CD4-positive, alpha-beta T cell treated with Interleukin-6 for 4 hours (primary cell): Measurements from ENCODE around the gene FOLR2.
"Not testable (repeated sequence)": the region's sequence is repeated elsewhere in the genome, so short reads cannot be mapped to it uniquely, and the experiment has no call there.

Experiments
- DNase-seq: peaks from one replicate; pipeline ENCODE4 v3.0.0-alpha.2; 2020; ENCODE audit warnings: mixed read lengths

Gene FOLR2

GRCh38 chr11:72216638-72217037 is at the start of gene FOLR2:
FOLR2 (plus strand) TSS chr11:72216794; CDS start chr11:72218585, 1,791 bp downstream.
- DNase-seq = no peak

GRCh38 chr11:72169046-72169555 is 47.5 kb upstream of the FOLR2 start:
- not testable (repeated sequence) for DNase-seq

GRCh38 chr11:72169754-72170153 is 46.8 kb upstream of the FOLR2 start:
- not testable (repeated sequence) for DNase-seq

GRCh38 chr11:72172043-72172442 is 44.6 kb upstream of the FOLR2 start:
- DNase-seq = not testable (repeated sequence)

- no peak for DNase-seq
These were observed 43.3 kb upstream of the FOLR2 start for GRCh38 chr11:72173291-72173690.

- no peak for DNase-seq
These were observed 42.1 kb upstream of the FOLR2 start for GRCh38 chr11:72174302-72175070.

- DNase-seq = no peak
These were observed 38.9 kb upstream of the FOLR2 start for GRCh38 chr11:72177656-72178055.

- DNase-seq = no peak
These were observed 37.4 kb upstream of the FOLR2 start for GRCh38 chr11:72179049-72179803.

GRCh38 chr11:72179804-72180396 is 36.7 kb upstream of the FOLR2 start:
- DNase-seq = no peak

GRCh38 chr11:72180892-72181552 is 35.6 kb upstream of the FOLR2 start:
- not testable (repeated sequence) for DNase-seq

GRCh38 chr11:72181553-72181958 is 35.0 kb upstream of the FOLR2 start:
- not testable (repeated sequence) for DNase-seq

GRCh38 chr11:72188267-72188666 is 28.3 kb upstream of the FOLR2 start:
- DNase-seq = no peak

GRCh38 chr11:72189455-72190250 is 26.9 kb upstream of the FOLR2 start:
- DNase-seq = no peak

GRCh38 chr11:72190631-72191071 is 25.9 kb upstream of the FOLR2 start:
- DNase-seq = no peak

GRCh38 chr11:72191961-72192381 is 24.6 kb upstream of the FOLR2 start, which contains the start of gene FOLR1:
FOLR1 (plus strand) TSS chr11:72192140; CDS start chr11:72192174, 34 bp downstream.
- DNase-seq = no peak

GRCh38 chr11:72195518-72196270 is 20.9 kb upstream of the FOLR2 start:
- DNase-seq = no peak

GRCh38 chr11:72201445-72201844 is 15.1 kb upstream of the FOLR2 start:
- DNase-seq = not testable (repeated sequence)

- DNase-seq = no peak
These were observed 14.0 kb upstream of the FOLR2 start for GRCh38 chr11:72202571-72202970.

- no peak for DNase-seq
These were observed 13.4 kb upstream of the FOLR2 start for GRCh38 chr11:72203163-72203562.

- DNase-seq = no peak
These were observed 11.7 kb upstream of the FOLR2 start for GRCh38 chr11:72204886-72205285.

- DNase-seq = not testable (repeated sequence)
These were observed 9.8 kb upstream of the FOLR2 start for GRCh38 chr11:72206794-72207193.
